Breast epithelium (tissue), 4 donors: Measurements from ENCODE around the gene BSPH1. TPM values are rescaled to one million over a fixed set of nuclear protein-coding genes. Genes with fewer than 3 reads are reported as not detected.
"Not testable (repeated sequence)": the region's sequence is repeated elsewhere in the genome, so short reads cannot be mapped to it uniquely, and the experiment has no call there.

Experiments
- DNase-seq, 2 donors: peaks; one replicate each; pipeline ENCODE4 v3.0.0-alpha.2; 2019; ENCODE audit warnings: low spot score in 2 of 2
- H3K27ac ChIP-seq, 2 donors: fragments of 200-600 bp; sonication (generic) in 1 of 2; one replicate each; pipeline ENCODE4 v1.5.1; 2016 to 2019; ENCODE audit warnings: mild to moderate bottlenecking in 1 of 2
- H3K27me3 ChIP-seq, 2 donors: fragments of 200-600 bp; sonication (generic) in 1 of 2; one replicate each; pipeline versions ENCODE4 v1.5.1 to v1.6.0; 2017 to 2019; ENCODE audit warnings: control low read depth in 1 of 2, mild to moderate bottlenecking in 1 of 2
- H3K36me3 ChIP-seq: fragments of 200-600 bp; one replicate; pipeline ENCODE4 v1.5.1; 2019
- H3K4me1 ChIP-seq, 2 donors: fragments of 200-600 bp; sonication (generic); one replicate each; pipeline ENCODE4 v1.5.1; 2016 to 2019; ENCODE audit warnings: control low read depth in 1 of 2
- H3K4me3 ChIP-seq, 3 donors: fragments of 200-600 bp; sonication (generic); 1 replicate in 2 of 3; 2 replicates in 1 of 3; pipeline ENCODE4 v1.5.1; 2016 to 2019; ENCODE audit warnings: mild to moderate bottlenecking in 3 of 3, moderate library complexity in 2 of 3
- H3K9me3 ChIP-seq, 2 donors: fragments of 200-600 bp; sonication (generic) in 1 of 2; one replicate each; pipeline ENCODE4 v1.5.1; 2016 to 2019; ENCODE audit warnings: control low read depth in 1 of 2
- CTCF ChIP-seq, 3 donors: fragments of 450-650 bp; IDR thresholded peaks; one replicate each; pipeline ENCODE4 v1.5.1; 2016 to 2017; ENCODE audit warnings: antibody characterized with exemption in 3 of 3, mild to moderate bottlenecking in 3 of 3, moderate library complexity in 3 of 3
- intact Hi-C: fragments of 100-400 bp; cut with DNase I; formaldehyde crosslinking; loops from one replicate; pipeline ENCODE4 v1.15.1; 2023; ENCODE audit warnings: low total_unique reads
- total RNA-seq, 3 donors: library from RNA; depleted of rRNA; stranded (reverse); fragments of >200 nt; gene quantifications; one replicate each; pipeline ENCODE4 v1.1.0, GENCODE V29; 2016

The BSPH1 gene
- total RNA-seq, 3 donors from 2014 or later = not detected

- H3K36me3 ChIP-seq, H3K4me3 ChIP-seq, intact Hi-C loops, H3K4me1 ChIP-seq, H3K27ac ChIP-seq, DNase-seq, H3K27me3 ChIP-seq, H3K9me3 ChIP-seq: not testable (repeated sequence)
- peak in 2 of 3 donors; percentile 19 to 26 for TF ChIP-seq CTCF (IDR thresholded peaks at IDR 0.05)
Observed at GRCh38 chr19:47920107-47920506, 71.9 kb downstream of the BSPH1 start.

Other genes starting within 250 kb of the BSPH1 start
- gene NOP53, start 246.6 kb downstream of the BSPH1 start, total RNA-seq = 100 to 1,000 TPM; 391 to 498 (median 457) TPM
- gene SELENOW, start 213.5 kb downstream of the BSPH1 start, total RNA-seq = 100 to 1,000 TPM; 297 to 525 (median 450) TPM
- gene TPRX1, start 187.6 kb downstream of the BSPH1 start, total RNA-seq = not detected
- not detected for gene CRX, start 170.2 kb downstream of the BSPH1 start, total RNA-seq
- gene TPRX2, start 132.9 kb downstream of the BSPH1 start, total RNA-seq = not detected
- not detected for gene SULT2A1, start 105.9 kb downstream of the BSPH1 start, total RNA-seq
- gene ELSPBP1, start 2.5 kb upstream of the BSPH1 start, total RNA-seq = not detected
- not detected for gene CABP5, start 51.9 kb upstream of the BSPH1 start, total RNA-seq
- gene PLA2G4C, start 118.6 kb upstream of the BSPH1 start, total RNA-seq = 10 to 100 TPM in 1 of 3 donors, 1 to 10 TPM in 2; 2.6 to 10.5 (median 5.1) TPM
- gene LIG1, start 178.2 kb upstream of the BSPH1 start, total RNA-seq = 10 to 100 TPM in 2 of 3 donors, 1 to 10 TPM in 1; 6.1 to 31.8 (median 14.1) TPM
- gene ZSWIM9, start 178.5 kb upstream of the BSPH1 start, total RNA-seq = 1 to 10 TPM; 2.9 to 3.9 (median 2.9) TPM